Endometrial microvascular endothelial cells (primary cell): ENCODE data around the gene C2orf69. TPM values are rescaled to one million over a fixed set of nuclear protein-coding genes. Genes with fewer than 3 reads are reported as not detected.

ENCODE experiments used
- in situ Hi-C: cut with HindIII; loops from 2 replicates; pipeline ENCODE4 v1.10.0; 2017; ENCODE audit warnings: low sequenced_read_pairs, low pct_unique_long_range_greater_than_20kb; ENCODE audit errors: inconsistent ontology term
- total RNA-seq: library from RNA; depleted of rRNA; stranded (reverse); fragments of >200 nt; gene quantifications from one replicate; pipeline ENCODE4 v1.2.3, GENCODE V29; 2015; ENCODE audit errors: inconsistent ontology term

Gene C2orf69
- 16.6 TPM for total RNA-seq

GRCh38 chr2:199911052-199911876 is at the start of gene C2orf69:
Gene C2orf69, plus strand, starts transcription at chr2:199911293. Its CDS starts 146 bp downstream, at chr2:199911439.
- in situ Hi-C loops, result no loop called here

GRCh38 chr2:199862788-199863187 is 48.3 kb upstream of the C2orf69 start:
- in situ Hi-C loops, result no loop called here

GRCh38 chr2:199865905-199866304 is 45.2 kb upstream of the C2orf69 start:
- in situ Hi-C loops, result no loop called here

- in situ Hi-C loops, result no loop called here
These were observed 42.5 kb upstream of the C2orf69 start for GRCh38 chr2:199868431-199869226.

- in situ Hi-C loops, result no loop called here
These were observed 41.9 kb upstream of the C2orf69 start for GRCh38 chr2:199869227-199869541.

GRCh38 chr2:199869653-199870052 is 41.4 kb upstream of the C2orf69 start:
- in situ Hi-C loops, result no loop called here

- in situ Hi-C loops, result no loop called here
These were observed 40.5 kb upstream of the C2orf69 start for GRCh38 chr2:199870581-199870980.

- in situ Hi-C loops, result no loop called here
These were observed 36.9 kb upstream of the C2orf69 start for GRCh38 chr2:199874209-199874608.

GRCh38 chr2:199875400-199875799 is 35.7 kb upstream of the C2orf69 start:
- in situ Hi-C loops, result no loop called here

- in situ Hi-C loops, result no loop called here
These were observed 28.4 kb upstream of the C2orf69 start for GRCh38 chr2:199882667-199883066.

- in situ Hi-C loops, result no loop called here
These were observed 27.4 kb upstream of the C2orf69 start for GRCh38 chr2:199883474-199884212.

- in situ Hi-C loops, result no loop called here
These were observed 15.7 kb upstream of the C2orf69 start for GRCh38 chr2:199895406-199895805.

GRCh38 chr2:199896617-199897016 is 14.5 kb upstream of the C2orf69 start:
- in situ Hi-C loops, result no loop called here

GRCh38 chr2:199901942-199902341 is 9.2 kb upstream of the C2orf69 start:
- in situ Hi-C loops, result no loop called here

- in situ Hi-C loops, result no loop called here
These were observed 8.5 kb upstream of the C2orf69 start for GRCh38 chr2:199902486-199903110.

- in situ Hi-C loops, result no loop called here
These were observed 8.0 kb upstream of the C2orf69 start for GRCh38 chr2:199903111-199903510.

- in situ Hi-C loops, result no loop called here
These were observed 3.9 kb upstream of the C2orf69 start for GRCh38 chr2:199907008-199907714.

GRCh38 chr2:199910338-199911051 is 598 bp upstream of the C2orf69 start:
- in situ Hi-C loops, result no loop called here
